Breast epithelium (tissue), 4 donors: ENCODE measurements around the gene C16orf86. TPM values are rescaled to one million over a fixed set of nuclear protein-coding genes. Genes with fewer than 3 reads are reported as not detected.

ENCODE experiments used
- DNase-seq, 2 donors: peaks; one replicate each; pipeline ENCODE4 v3.0.0-alpha.2; 2019; ENCODE audit warnings: low spot score in 2 of 2
- H3K27ac ChIP-seq, 2 donors: fragments of 200-600 bp; sonication (generic) in 1 of 2; one replicate each; pipeline ENCODE4 v1.5.1; 2016 to 2019; ENCODE audit warnings: mild to moderate bottlenecking in 1 of 2
- H3K27me3 ChIP-seq, 2 donors: fragments of 200-600 bp; sonication (generic) in 1 of 2; one replicate each; pipeline versions ENCODE4 v1.5.1 to v1.6.0; 2017 to 2019; ENCODE audit warnings: control low read depth in 1 of 2, mild to moderate bottlenecking in 1 of 2
- H3K36me3 ChIP-seq: fragments of 200-600 bp; one replicate; pipeline ENCODE4 v1.5.1; 2019
- H3K4me1 ChIP-seq, 2 donors: fragments of 200-600 bp; sonication (generic); one replicate each; pipeline ENCODE4 v1.5.1; 2016 to 2019; ENCODE audit warnings: control low read depth in 1 of 2
- H3K4me3 ChIP-seq, 3 donors: fragments of 200-600 bp; sonication (generic); 1 replicate in 2 of 3; 2 replicates in 1 of 3; pipeline ENCODE4 v1.5.1; 2016 to 2019; ENCODE audit warnings: mild to moderate bottlenecking in 3 of 3, moderate library complexity in 2 of 3
- H3K9me3 ChIP-seq, 2 donors: fragments of 200-600 bp; sonication (generic) in 1 of 2; one replicate each; pipeline ENCODE4 v1.5.1; 2016 to 2019; ENCODE audit warnings: control low read depth in 1 of 2
- POLR2A ChIP-seq: fragments of 450-650 bp; IDR thresholded peaks from one replicate; pipeline ENCODE4 v1.6.1; 2016; ENCODE audit warnings: antibody characterized with exemption, mild to moderate bottlenecking, moderate library complexity
- POLR2AphosphoS5 ChIP-seq, 3 donors: sonication (generic); formaldehyde crosslinking; IDR thresholded peaks; one replicate each; pipeline ENCODE4 v1.6.1; 2017; ENCODE audit warnings: antibody characterized with exemption in 3 of 3
- intact Hi-C: fragments of 100-400 bp; cut with DNase I; formaldehyde crosslinking; loops from one replicate; pipeline ENCODE4 v1.15.1; 2023; ENCODE audit warnings: low total_unique reads
- total RNA-seq, 3 donors: library from RNA; depleted of rRNA; stranded (reverse); fragments of >200 nt; gene quantifications; one replicate each; pipeline ENCODE4 v1.1.0, GENCODE V29; 2016
- TF ChIP-seq, protein P1 (sequence below), 3 donors: fragments of 450-650 bp; IDR thresholded peaks; one replicate each; pipeline ENCODE4 v1.5.1; 2016 to 2017; ENCODE audit warnings: antibody characterized with exemption in 3 of 3, mild to moderate bottlenecking in 3 of 3, moderate library complexity in 3 of 3

C16orf86 gene
- total RNA-seq, 3 donors from 2014 or later: 7.2 to 18.1 (median 11.1) TPM

DNA sequence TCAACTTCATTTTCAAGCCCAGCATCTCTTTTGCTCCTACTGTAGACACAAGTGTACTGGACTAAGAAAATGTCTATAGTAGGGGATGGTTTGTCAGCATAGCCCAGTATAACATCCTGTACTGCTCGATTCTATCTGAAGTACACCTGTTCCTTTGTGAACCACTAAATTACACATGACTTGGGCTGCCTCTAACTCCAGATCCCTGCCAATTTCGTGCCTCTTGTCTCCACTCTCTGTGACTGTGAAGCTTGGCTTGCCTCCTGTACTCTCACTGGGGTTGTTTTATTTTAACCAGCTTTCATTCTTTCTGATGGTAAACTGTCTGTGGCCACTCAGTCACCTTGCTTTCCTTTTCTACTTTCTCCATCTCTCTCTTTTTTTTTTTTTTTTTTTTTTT lies 28.0 kb downstream of the C16orf86 start:
- no peak overlapping the region for H3K27ac ChIP-seq
- no peaks in the 10 kb centered on the region for H3K27me3 ChIP-seq
- no peaks in the 10 kb centered on the region for H3K36me3 ChIP-seq
- intact Hi-C loops: no loop called here
- H3K4me1 ChIP-seq: no peaks in the 10 kb centered on the region
- no peak for DNase-seq
- no peak overlapping the region for H3K4me3 ChIP-seq
- no peaks in the 10 kb centered on the region for H3K9me3 ChIP-seq
- TF ChIP-seq, protein P1, sequence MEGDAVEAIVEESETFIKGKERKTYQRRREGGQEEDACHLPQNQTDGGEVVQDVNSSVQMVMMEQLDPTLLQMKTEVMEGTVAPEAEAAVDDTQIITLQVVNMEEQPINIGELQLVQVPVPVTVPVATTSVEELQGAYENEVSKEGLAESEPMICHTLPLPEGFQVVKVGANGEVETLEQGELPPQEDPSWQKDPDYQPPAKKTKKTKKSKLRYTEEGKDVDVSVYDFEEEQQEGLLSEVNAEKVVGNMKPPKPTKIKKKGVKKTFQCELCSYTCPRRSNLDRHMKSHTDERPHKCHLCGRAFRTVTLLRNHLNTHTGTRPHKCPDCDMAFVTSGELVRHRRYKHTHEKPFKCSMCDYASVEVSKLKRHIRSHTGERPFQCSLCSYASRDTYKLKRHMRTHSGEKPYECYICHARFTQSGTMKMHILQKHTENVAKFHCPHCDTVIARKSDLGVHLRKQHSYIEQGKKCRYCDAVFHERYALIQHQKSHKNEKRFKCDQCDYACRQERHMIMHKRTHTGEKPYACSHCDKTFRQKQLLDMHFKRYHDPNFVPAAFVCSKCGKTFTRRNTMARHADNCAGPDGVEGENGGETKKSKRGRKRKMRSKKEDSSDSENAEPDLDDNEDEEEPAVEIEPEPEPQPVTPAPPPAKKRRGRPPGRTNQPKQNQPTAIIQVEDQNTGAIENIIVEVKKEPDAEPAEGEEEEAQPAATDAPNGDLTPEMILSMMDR (IDR thresholded peaks at IDR 0.05): no peak
- TF ChIP-seq POLR2AphosphoS5 (IDR thresholded peaks at IDR 0.05) (no peak), POLR2A (no peak)

DNA sequence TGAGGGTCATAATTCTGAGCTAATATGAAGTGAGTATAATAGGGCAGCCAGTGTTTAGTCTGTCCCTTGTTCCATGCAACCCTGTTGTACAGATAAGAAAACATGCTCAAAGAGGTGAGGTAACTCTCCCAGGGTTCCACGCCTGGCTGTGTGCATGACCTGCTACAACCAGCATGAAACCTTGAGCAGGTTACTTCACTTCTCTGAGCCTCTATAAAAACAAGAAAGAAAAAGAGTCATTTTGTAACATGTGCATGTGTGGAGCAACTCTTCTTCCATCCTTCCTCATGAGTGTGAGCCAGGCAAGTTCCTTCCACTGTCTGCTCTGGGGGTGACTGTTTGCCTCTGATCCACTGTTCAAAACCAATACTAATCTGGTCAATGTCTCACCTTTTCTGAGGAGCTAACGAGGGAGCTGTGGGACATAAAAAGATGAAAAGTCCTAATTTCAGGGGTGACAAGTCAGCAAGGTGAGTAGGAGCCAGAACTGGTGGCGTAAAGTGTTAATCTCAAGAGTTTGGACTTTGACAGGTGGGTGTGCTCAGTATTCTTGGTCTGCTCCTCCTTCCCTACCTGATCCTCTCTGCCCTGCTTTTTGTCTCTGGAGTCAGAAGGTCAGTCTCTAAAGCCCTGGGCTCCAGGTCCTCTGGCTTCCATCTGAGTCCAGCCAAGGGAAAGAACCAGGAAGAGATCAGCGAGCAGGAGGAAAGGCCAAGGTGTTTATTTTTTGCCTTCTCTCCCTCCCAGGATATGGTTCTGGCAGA lies 31.0 kb downstream of the C16orf86 start:
- intact Hi-C loops: no loop called here
- no peaks in the 10 kb centered on the region for H3K27me3 ChIP-seq
- no peak for DNase-seq

DNA sequence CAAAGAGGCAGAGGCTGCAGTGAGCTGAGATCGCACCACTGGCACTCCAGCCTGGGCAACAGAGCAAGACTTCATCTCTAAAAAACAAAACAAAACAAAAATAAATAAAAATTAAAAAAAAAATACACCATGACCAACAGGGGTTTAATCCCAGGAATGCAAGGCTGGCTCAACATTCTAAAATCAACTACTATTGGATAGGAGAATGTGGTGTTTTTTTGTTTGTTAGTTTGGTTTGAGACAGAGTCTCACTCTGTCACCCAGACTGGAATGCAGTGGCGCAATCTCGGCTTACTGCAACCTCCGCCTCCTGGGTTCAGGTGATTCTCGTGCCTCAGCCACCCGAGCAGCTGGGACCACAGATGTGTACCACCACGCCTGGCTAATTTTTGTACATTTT lies 32.7 kb downstream of the C16orf86 start:
- no peaks in the 10 kb centered on the region for H3K27me3 ChIP-seq
- H3K4me3 ChIP-seq: no peak overlapping the region
- no peaks in the 10 kb centered on the region for H3K4me1 ChIP-seq
- intact Hi-C loops: no loop called here
- H3K27ac ChIP-seq: no peak overlapping the region
- no peaks in the 10 kb centered on the region for H3K36me3 ChIP-seq
- TF ChIP-seq POLR2AphosphoS5 (IDR thresholded peaks at IDR 0.05) (no peak), POLR2A (no peak)
- TF ChIP-seq, protein P1 (IDR thresholded peaks at IDR 0.05): no peak
- H3K9me3 ChIP-seq: no peaks in the 10 kb centered on the region
- no peak for DNase-seq

More for the DNA sequence above, 31.0 kb downstream of the C16orf86 start:
- Histone ChIP-seq H3K9me3 (no peaks in the 10 kb centered on the region), H3K36me3 (no peaks in the 10 kb centered on the region), H3K4me1 (no peaks in the 10 kb centered on the region), H3K4me3 (no peak overlapping the region), H3K27ac (no peak overlapping the region)
- no peak for TF ChIP-seq POLR2A
- TF ChIP-seq, protein P1 (IDR thresholded peaks at IDR 0.05): no peak

DNA sequence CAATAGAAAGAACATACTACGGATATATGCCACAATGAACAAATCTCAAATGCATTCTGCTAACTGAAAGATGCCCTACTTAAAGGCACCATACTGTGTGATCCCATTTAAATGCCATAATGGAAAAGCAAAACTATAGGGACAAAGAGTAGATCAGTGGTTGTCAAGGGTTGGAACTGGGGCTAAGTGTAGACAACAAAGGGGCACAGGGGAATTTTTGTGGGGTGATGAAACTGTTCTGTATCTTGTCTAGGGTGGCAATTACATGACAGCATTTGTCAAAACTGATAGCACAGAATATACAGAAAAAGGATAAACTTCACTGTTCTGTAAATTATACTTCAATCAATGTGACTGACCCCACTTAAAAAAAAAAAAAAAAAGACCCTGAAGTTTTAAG lies 34.8 kb downstream of the C16orf86 start:
- no peaks in the 10 kb centered on the region for H3K9me3 ChIP-seq
- DNase-seq: no peak
- H3K27me3 ChIP-seq: no peaks in the 10 kb centered on the region
- no peaks in the 10 kb centered on the region for H3K4me1 ChIP-seq
- no peak overlapping the region for H3K4me3 ChIP-seq
- no peaks in the 10 kb centered on the region for H3K36me3 ChIP-seq
- TF ChIP-seq POLR2AphosphoS5 (IDR thresholded peaks at IDR 0.05): no peak
- no peak for TF ChIP-seq POLR2A
- TF ChIP-seq, protein P1 (IDR thresholded peaks at IDR 0.05): no peak
- H3K27ac ChIP-seq: no peak overlapping the region
- intact Hi-C loops: no loop called here

DNA sequence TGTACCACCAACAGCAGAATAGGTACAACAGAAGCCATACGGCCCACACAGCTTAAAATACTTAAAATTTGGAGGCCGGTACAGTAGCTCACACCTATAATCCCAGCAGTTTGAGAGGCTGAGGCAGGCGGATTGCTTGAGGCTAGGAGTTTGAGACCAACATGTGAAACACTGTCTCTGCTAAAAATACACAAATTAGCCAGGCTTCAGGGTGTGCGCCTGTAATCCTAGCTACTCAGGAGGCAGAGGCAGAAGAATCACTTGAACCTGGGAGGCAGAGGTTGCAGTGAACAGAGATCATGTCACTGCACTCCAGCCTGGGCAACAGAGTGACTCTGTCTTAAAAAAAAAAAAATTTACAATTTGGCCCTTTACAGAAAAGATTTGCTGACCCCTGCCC lies 35.5 kb downstream of the C16orf86 start:
- H3K36me3 ChIP-seq: no peaks in the 10 kb centered on the region
- H3K9me3 ChIP-seq: no peaks in the 10 kb centered on the region
- no peak overlapping the region for H3K4me3 ChIP-seq
- no peaks in the 10 kb centered on the region for H3K4me1 ChIP-seq
- no peaks in the 10 kb centered on the region for H3K27me3 ChIP-seq
- TF ChIP-seq, protein P1 (IDR thresholded peaks at IDR 0.05): no peak
- TF ChIP-seq POLR2AphosphoS5 (IDR thresholded peaks at IDR 0.05): no peak
- no peak for TF ChIP-seq POLR2A
- intact Hi-C loops: no loop called here
- no peak for DNase-seq
- no peak overlapping the region for H3K27ac ChIP-seq
